Right atrium auricular region (tissue), 2 donors: Measurements from ENCODE around the gene SPATA22. TPM values are rescaled to one million over a fixed set of nuclear protein-coding genes. Genes with fewer than 3 reads are reported as not detected.

Experiments
- DNase-seq: peaks from one replicate; pipeline ENCODE4 v3.0.0-alpha.2; 2019; ENCODE audit warnings: low spot score
- H3K27ac ChIP-seq, 2 donors: fragments of 200-600 bp; sonication (generic); 1 replicate in 1 of 2; 2 replicates in 1 of 2; pipeline ENCODE4 v1.5.1; 2016 to 2019
- H3K27me3 ChIP-seq, 2 donors: fragments of 200-600 bp; sonication (generic); one replicate each; pipeline versions ENCODE4 v1.5.1 to v1.6.0; 2017 to 2019
- H3K36me3 ChIP-seq: fragments of 200-600 bp; sonication (generic); one replicate; pipeline ENCODE4 v1.5.1; 2016
- H3K4me1 ChIP-seq, 2 donors: fragments of 200-600 bp; sonication (generic); one replicate each; pipeline versions ENCODE4 v1.5.1 to v1.6.0; 2017 to 2019
- H3K4me3 ChIP-seq, 2 donors: fragments of 200-600 bp; sonication (generic); 1 replicate in 1 of 2; 2 replicates in 1 of 2; pipeline ENCODE4 v1.5.1; 2017 to 2019; ENCODE audit warnings: mild to moderate bottlenecking in 1 of 2, moderate library complexity in 1 of 2
- H3K9me3 ChIP-seq, 2 donors: fragments of 200-600 bp; sonication (generic); one replicate each; pipeline ENCODE4 v1.5.1; 2019
- CTCF ChIP-seq, 2 donors: fragments of 200-600 bp; sonication (generic); IDR thresholded peaks; one replicate each; pipeline ENCODE4 v1.5.1; 2019; ENCODE audit warnings: antibody characterized with exemption in 2 of 2
- total RNA-seq, 2 donors: library from RNA; depleted of rRNA; stranded (reverse); fragments of >200 nt; gene quantifications; one replicate each; pipeline ENCODE4 v1.1.0, GENCODE V29; 2016

Gene SPATA22
- total RNA-seq, 2 donors from 2014 or later: 0.82 to 1.8 TPM

- Histone ChIP-seq H3K9me3 (no peaks in the 10 kb centered on the region), H3K4me1 (no peaks in the 10 kb centered on the region), H3K4me3 (no peak overlapping the region), H3K36me3 (no peaks in the 10 kb centered on the region), H3K27me3 (no peaks in the 10 kb centered on the region), H3K27ac (no peak overlapping the region)
- TF ChIP-seq CTCF (IDR thresholded peaks at IDR 0.05): no peak
- no peak for DNase-seq
Measured at GRCh38 chr17:3503285-3503684, 31.7 kb upstream of the SPATA22 start.

- Histone ChIP-seq H3K36me3 (no peaks in the 10 kb centered on the region), H3K27ac (no peak overlapping the region), H3K27me3 (no peaks in the 10 kb centered on the region), H3K9me3 (no peaks in the 10 kb centered on the region), H3K4me3 (no peak overlapping the region), H3K4me1 (no peaks in the 10 kb centered on the region)
- DNase-seq: no peak
- TF ChIP-seq CTCF (IDR thresholded peaks at IDR 0.05): no peak
Measured at GRCh38 chr17:3502466-3502865, 30.8 kb upstream of the SPATA22 start.

- Histone ChIP-seq H3K36me3 (no peaks in the 10 kb centered on the region), H3K27me3 (no peaks in the 10 kb centered on the region), H3K27ac (no peak overlapping the region), H3K4me1 (no peaks in the 10 kb centered on the region), H3K9me3 (no peaks in the 10 kb centered on the region), H3K4me3 (no peak overlapping the region)
- DNase-seq: no peak
- TF ChIP-seq CTCF (IDR thresholded peaks at IDR 0.05): no peak
Measured at GRCh38 chr17:3501344-3501743, 29.7 kb upstream of the SPATA22 start.

GRCh38 chr17:3497101-3497500 lies 25.5 kb upstream of the SPATA22 start:
- TF ChIP-seq CTCF (IDR thresholded peaks at IDR 0.05): no peak
- Histone ChIP-seq H3K9me3 (no peaks in the 10 kb centered on the region), H3K27ac (no peak overlapping the region), H3K27me3 (no peaks in the 10 kb centered on the region), H3K4me1 (no peaks in the 10 kb centered on the region), H3K36me3 (no peaks in the 10 kb centered on the region), H3K4me3 (no peak overlapping the region)
- no peak for DNase-seq

- no peak for DNase-seq
- no peaks in the 10 kb centered on the region for H3K27me3 ChIP-seq
- no peak for TF ChIP-seq CTCF (IDR thresholded peaks at IDR 0.05)
- H3K27ac ChIP-seq: no peak overlapping the region
- no peak overlapping the region for H3K4me3 ChIP-seq
- H3K9me3 ChIP-seq: no peaks in the 10 kb centered on the region
- H3K36me3 ChIP-seq: no peaks in the 10 kb centered on the region
- H3K4me1 ChIP-seq: no peaks in the 10 kb centered on the region
Measured at GRCh38 chr17:3485481-3486068, 14.0 kb upstream of the SPATA22 start.

GRCh38 chr17:3482852-3483251 lies 11.2 kb upstream of the SPATA22 start:
- H3K27me3 ChIP-seq: no peaks in the 10 kb centered on the region
- no peak overlapping the region for H3K27ac ChIP-seq
- no peak overlapping the region for H3K4me3 ChIP-seq
- H3K9me3 ChIP-seq: no peaks in the 10 kb centered on the region
- no peak for DNase-seq
- H3K36me3 ChIP-seq: no peaks in the 10 kb centered on the region
- no peak for TF ChIP-seq CTCF (IDR thresholded peaks at IDR 0.05)
- no peaks in the 10 kb centered on the region for H3K4me1 ChIP-seq
